ENCODE results near the gene CALY.

CALY gene

DNA sequence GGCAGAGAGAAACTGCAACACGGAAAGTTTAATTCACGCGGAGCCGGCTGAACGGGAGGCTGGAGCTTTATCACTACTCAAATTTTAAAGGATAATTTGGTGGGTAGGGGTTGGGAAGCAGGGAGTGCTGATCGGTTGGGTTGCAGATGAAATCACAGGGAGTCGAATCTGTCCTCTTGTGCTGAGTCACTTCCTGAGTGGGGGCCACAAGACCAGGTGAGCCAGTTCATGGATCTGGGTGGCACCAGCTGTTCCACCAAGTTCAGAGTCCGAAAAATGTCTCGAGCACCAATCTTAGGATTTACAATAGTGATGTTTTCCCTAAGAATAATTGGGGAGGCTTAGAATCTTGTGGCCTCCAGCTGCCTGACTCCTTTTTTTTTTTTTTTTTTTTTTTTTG, 6.9 kb upstream of the CALY start:
- TF ChIP-seq, protein P1, sequence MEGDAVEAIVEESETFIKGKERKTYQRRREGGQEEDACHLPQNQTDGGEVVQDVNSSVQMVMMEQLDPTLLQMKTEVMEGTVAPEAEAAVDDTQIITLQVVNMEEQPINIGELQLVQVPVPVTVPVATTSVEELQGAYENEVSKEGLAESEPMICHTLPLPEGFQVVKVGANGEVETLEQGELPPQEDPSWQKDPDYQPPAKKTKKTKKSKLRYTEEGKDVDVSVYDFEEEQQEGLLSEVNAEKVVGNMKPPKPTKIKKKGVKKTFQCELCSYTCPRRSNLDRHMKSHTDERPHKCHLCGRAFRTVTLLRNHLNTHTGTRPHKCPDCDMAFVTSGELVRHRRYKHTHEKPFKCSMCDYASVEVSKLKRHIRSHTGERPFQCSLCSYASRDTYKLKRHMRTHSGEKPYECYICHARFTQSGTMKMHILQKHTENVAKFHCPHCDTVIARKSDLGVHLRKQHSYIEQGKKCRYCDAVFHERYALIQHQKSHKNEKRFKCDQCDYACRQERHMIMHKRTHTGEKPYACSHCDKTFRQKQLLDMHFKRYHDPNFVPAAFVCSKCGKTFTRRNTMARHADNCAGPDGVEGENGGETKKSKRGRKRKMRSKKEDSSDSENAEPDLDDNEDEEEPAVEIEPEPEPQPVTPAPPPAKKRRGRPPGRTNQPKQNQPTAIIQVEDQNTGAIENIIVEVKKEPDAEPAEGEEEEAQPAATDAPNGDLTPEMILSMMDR (IDR thresholded peaks at IDR 0.05): no peak

DNA sequence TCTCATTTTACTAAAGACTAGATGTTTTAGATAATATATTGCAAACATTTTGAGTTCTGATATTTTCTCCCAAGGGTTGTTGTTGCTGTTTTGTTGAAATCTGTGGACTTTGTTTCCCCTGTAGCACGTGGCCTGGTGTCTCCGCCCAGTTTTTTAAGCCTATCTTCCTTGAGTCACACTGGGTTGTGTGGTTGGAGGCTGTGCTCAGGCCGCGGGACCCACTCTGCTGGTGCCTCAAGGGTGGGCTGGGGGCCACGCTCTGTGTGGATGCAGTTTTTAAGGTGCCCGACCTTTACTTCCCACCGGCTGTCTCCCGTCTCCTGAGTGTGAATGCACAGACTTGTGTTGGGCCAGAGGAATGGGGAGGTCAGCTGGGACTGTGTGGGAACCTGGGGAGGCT, 6.2 kb upstream of the CALY start:
- TF ChIP-seq, protein P1 (IDR thresholded peaks at IDR 0.05): no peak

- TF ChIP-seq, protein P1 (IDR thresholded peaks at IDR 0.05): no peak
These were observed 5.3 kb upstream of the CALY start for GRCh38 chr10:133341983-133342382.

DNA sequence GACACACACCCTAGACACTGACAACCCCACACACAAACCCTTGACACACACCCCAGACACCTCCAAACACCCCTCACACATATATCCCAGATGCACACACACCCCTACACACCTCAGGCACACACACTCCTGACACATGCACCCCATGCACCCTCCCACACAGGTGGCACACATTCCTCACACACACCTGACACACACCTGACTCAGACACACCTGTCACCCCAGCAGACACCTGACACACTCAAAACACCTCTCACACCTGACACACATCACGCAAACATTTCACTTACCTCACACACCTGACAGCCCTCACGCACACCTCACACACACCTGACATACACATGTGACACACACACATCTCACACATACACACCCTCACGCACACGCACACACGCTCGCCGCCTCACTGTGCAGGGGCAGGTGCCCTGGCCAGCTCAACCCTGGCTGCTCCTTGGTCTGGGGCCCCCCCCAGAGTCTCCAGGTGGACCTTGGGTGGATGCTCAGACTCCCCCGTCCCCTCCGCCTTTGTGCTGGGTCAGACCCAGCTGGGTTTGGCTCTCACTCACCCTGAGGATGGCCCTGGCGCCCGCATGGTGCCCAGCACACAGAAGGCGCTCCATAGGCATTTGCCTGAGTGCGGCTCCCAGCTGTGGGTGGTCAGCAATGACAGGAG, 3.1 kb upstream of the CALY start:
- TF ChIP-seq, protein P1 (IDR thresholded peaks at IDR 0.05): no peak

DNA sequence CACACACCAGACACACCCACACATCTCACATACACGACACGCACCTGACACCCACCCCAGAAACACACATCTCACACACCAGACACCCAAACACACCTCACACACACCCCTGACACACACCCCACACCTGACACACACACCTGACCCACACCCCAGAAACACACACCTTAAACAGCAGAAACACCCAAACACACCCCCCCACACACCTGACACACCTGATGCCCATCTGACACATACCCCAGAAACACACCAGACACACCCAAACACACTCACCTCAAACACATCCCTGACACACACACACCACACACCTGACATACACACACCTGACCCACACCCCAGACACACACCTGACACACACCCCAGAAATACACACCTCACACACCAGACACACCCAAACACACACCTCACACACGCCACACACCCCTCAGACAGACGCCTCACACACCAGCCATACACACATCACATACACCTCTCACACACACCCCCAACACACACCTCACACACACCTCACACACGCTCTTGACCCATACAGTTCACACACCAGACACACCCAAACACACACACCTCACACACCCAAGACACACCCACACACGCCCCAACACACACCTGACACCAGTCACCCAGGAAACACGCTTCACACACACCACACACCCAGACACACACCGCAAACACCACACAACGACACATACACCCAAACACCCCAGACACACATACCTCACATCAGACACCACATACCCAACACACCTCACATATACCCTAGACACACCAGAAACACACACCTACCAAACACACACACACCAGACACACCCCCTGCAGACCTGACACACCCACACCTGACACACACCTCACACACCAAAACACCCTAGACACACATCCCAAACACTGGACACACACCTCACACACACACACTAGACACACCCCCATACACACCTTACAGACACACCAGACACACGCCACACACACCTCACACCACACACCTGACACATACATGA, 1.7 kb upstream of the CALY start:
- TF ChIP-seq, protein P1 (IDR thresholded peaks at IDR 0.05): no peak

DNA sequence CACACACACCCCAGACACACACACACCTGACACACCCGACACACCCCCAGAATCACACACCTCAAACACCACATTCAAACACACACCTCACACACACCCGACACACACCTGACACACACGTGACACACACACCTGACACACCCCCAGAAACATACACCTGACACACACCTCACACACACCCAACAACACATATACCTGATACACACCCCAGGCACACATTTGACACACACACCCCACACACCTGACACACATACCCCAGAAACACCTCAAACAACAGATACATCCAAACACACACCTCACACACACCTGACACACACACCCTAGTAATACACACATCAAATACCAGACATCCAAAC, 652 bp upstream of the CALY start:
- TF ChIP-seq, protein P1 (IDR thresholded peaks at IDR 0.05): no peak

GRCh38 chr10:133336118-133336576, 549 bp downstream of the CALY start:
- TF ChIP-seq, protein P1 (IDR thresholded peaks at IDR 0.05): no peak

Data from LNCAP (cell line).